ENCODE measurements around the gene NHLRC2.

The NHLRC2 gene

GRCh38 chr10:113915540-113915939, 61.1 kb downstream of the NHLRC2 start:
- Histone ChIP-seq H2AFZ (ENCODE audit: low read depth) (no peak overlapping the region), H3K9ac (no peak overlapping the region), H3K79me2 (ENCODE audit: insufficient read depth, low read depth) (no peaks in the 10 kb centered on the region), H3K36me3 (ENCODE audit: insufficient read depth) (no peaks in the 10 kb centered on the region; the same call in 1 of the 2 replicates), H4K20me1 (ENCODE audit: insufficient read depth) (no peaks in the 10 kb centered on the region), H3K27ac (no peak overlapping the region), H3K4me1 (ENCODE audit: low read depth, poor library complexity, severe bottlenecking) (no peaks in the 10 kb centered on the region), H3K27me3 (ENCODE audit: insufficient read depth, low read depth) (no peaks in the 10 kb centered on the region), H3K4me2 (no peak overlapping the region), H3K4me3 (IDR thresholded peaks at IDR 0.05; ENCODE audit: insufficient read depth, low read depth, low read length) (no peak overlapping the region)
- TF ChIP-seq CTCF (conservative IDR thresholded peaks at IDR 0.05; ENCODE audit: low read depth, low read length) = no peak

- Histone ChIP-seq H3K4me3 (IDR thresholded peaks at IDR 0.05; ENCODE audit: insufficient read depth, low read depth, low read length) (no peak overlapping the region), H3K27me3 (ENCODE audit: insufficient read depth, low read depth) (no peaks in the 10 kb centered on the region), H3K79me2 (ENCODE audit: insufficient read depth, low read depth) (no peaks in the 10 kb centered on the region), H3K27ac (no peak overlapping the region), H4K20me1 (ENCODE audit: insufficient read depth) (no peaks in the 10 kb centered on the region), H3K4me1 (ENCODE audit: low read depth, poor library complexity, severe bottlenecking) (no peaks in the 10 kb centered on the region), H2AFZ (ENCODE audit: low read depth) (no peak overlapping the region), H3K4me2 (no peak overlapping the region), H3K9ac (no peak overlapping the region), H3K36me3 (ENCODE audit: insufficient read depth) (no peaks in the 10 kb centered on the region; the same call in 1 of the 2 replicates)
- no peak for TF ChIP-seq CTCF (conservative IDR thresholded peaks at IDR 0.05; ENCODE audit: low read depth, low read length)
These were observed 61.6 kb downstream of the NHLRC2 start for GRCh38 chr10:113916053-113916452.

GRCh38 chr10:113917636-113918035, 63.2 kb downstream of the NHLRC2 start:
- no peak overlapping the region for H2AFZ ChIP-seq (ENCODE audit: low read depth)
- no peak overlapping the region for H3K9ac ChIP-seq
- H3K27ac ChIP-seq = no peak overlapping the region
- no peaks in the 10 kb centered on the region for H3K4me1 ChIP-seq (ENCODE audit: low read depth, poor library complexity, severe bottlenecking)
- H3K79me2 ChIP-seq (ENCODE audit: insufficient read depth, low read depth) = no peaks in the 10 kb centered on the region
- TF ChIP-seq CTCF (conservative IDR thresholded peaks at IDR 0.05; ENCODE audit: low read depth, low read length) = no peak
- no peaks in the 10 kb centered on the region for H4K20me1 ChIP-seq (ENCODE audit: insufficient read depth)
- H3K4me2 ChIP-seq = no peak overlapping the region
- no peaks in the 10 kb centered on the region for H3K27me3 ChIP-seq (ENCODE audit: insufficient read depth, low read depth)
- no peaks in the 10 kb centered on the region; the same call in 1 of the 2 replicates for H3K36me3 ChIP-seq (ENCODE audit: insufficient read depth)
- no peak overlapping the region for H3K4me3 ChIP-seq (IDR thresholded peaks at IDR 0.05; ENCODE audit: insufficient read depth, low read depth, low read length)

- Histone ChIP-seq H3K79me2 (ENCODE audit: insufficient read depth, low read depth) (no peaks in the 10 kb centered on the region), H3K9ac (no peak overlapping the region), H2AFZ (ENCODE audit: low read depth) (no peak overlapping the region), H3K4me2 (no peak overlapping the region), H3K4me1 (ENCODE audit: low read depth, poor library complexity, severe bottlenecking) (no peaks in the 10 kb centered on the region), H3K36me3 (ENCODE audit: insufficient read depth) (no peaks in the 10 kb centered on the region; the same call in 1 of the 2 replicates), H3K27me3 (ENCODE audit: insufficient read depth, low read depth) (no peaks in the 10 kb centered on the region), H3K4me3 (IDR thresholded peaks at IDR 0.05; ENCODE audit: insufficient read depth, low read depth, low read length) (no peak overlapping the region), H4K20me1 (ENCODE audit: insufficient read depth) (no peaks in the 10 kb centered on the region), H3K27ac (no peak overlapping the region)
- no peak for TF ChIP-seq CTCF (conservative IDR thresholded peaks at IDR 0.05; ENCODE audit: low read depth, low read length)
These were observed 65.7 kb downstream of the NHLRC2 start for GRCh38 chr10:113920114-113920513.
